Measurements from ENCODE around the gene SMAD2.
"Not testable (repeated sequence)": the region's sequence is repeated elsewhere in the genome, so short reads cannot be mapped to it uniquely, and the experiment has no call there.

Gene SMAD2

DNA sequence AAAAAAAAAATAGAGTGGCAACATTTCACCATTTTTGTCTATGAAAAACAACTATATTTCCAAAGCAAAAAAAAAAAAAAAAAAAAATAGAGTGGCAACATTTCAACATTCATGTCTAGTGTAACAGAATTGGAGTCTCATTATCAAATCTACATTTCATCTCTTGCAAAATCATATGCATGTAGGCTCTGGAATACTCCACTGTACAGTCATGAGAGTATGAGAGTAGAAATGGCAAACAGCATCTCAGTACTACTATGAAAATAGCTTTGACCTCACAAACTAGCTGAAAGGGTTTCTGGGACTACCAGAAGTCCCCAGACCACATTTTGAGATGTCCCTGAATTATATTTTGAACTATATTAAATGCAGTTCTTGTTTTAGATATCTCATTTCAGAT is 82.8 kb downstream of the SMAD2 start:
- in situ Hi-C loops (cut with MboI; ENCODE audit: low sequenced_read_pairs), result no loop called here

DNA sequence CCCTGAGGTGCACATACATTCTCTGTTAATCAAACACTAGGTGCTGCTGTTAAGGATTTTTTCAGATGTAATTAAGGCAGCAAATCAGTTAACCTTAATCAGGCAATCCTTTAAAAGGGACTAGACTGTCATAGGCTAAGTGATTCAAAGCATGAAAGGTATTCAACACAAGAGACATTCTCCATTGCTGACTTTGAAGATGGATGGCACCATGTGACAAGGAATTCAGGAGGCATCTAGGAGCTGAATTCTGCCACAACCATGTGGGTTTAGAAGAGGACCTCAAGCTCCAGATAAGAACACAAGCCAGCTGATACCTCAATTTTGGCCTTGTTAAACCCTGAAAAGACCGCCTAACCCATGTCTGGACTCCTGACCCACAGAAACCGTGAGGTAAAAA is 84.0 kb downstream of the SMAD2 start:
- in situ Hi-C loops (cut with MboI; ENCODE audit: low sequenced_read_pairs), result no loop called here

DNA sequence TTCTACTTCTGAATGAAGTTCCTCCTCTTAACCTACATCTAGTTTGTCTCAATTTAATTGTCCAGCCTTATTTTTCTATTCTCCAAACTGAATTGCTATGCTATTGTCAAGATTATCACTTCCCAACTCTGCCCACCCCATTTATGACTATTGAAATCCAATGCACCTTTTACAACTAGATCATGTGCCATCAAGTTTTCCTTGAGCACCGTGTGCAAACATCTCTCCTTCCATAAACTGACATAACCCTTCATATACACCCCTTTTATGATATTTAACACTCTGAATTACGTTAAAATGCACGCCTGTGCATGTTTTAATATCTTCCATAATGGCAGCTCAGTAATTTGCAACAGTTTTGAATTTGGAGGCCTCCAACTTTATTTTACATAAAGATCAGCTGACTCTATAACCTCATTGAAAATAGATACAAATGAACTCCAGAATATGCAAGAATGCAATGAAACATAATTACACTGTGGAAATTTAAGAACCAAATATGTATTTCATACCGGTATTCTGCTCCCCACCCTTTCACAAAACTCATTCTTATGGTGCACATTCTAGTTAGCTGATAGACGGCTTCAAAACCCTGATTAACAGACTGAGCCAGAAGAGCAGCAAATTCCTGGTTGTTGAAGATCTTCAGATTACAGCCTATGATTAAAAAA is 85.5 kb downstream of the SMAD2 start:
- in situ Hi-C loops (cut with MboI; ENCODE audit: low sequenced_read_pairs), result no loop called here

DNA sequence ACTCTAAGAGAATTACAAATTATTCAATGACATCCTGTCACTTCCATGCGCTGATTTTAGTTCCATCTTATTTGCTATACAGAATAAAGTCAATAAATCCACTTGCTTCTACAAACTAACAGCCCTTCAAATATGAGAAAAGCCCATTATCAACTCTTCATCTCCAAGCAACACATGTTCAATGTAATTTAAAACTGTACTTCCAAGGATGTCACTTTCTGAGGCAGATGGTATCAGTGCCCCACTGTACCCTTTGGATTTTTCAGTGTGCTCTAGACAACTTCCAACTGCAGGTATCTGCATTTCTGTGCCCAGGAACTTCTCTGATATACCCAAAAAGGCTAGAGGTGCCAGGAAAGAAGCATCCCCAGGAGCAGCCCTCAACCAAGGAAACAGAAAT is 87.6 kb downstream of the SMAD2 start:
- in situ Hi-C loops (cut with MboI; ENCODE audit: low sequenced_read_pairs), result no loop called here

DNA sequence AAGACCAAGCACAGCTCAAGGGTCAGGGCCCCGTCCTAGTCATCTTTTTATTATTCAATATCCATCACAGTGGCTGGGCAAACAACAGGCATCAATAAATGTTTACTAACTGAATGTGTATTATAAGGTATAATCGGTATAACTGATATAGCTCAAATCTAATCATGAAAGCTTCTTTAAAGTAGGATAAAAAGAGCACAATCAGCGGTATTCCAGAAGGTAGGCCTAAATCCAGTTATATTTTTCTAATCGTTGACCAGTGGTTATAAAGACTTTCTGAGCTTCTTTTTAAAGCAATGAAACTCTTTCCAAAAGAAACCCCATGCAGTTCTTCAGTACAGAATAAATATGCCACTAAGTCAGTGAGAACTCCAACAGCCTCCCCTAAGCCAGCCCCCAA is 92.1 kb downstream of the SMAD2 start:
- in situ Hi-C loops (cut with MboI; ENCODE audit: low sequenced_read_pairs), result no loop called here

DNA sequence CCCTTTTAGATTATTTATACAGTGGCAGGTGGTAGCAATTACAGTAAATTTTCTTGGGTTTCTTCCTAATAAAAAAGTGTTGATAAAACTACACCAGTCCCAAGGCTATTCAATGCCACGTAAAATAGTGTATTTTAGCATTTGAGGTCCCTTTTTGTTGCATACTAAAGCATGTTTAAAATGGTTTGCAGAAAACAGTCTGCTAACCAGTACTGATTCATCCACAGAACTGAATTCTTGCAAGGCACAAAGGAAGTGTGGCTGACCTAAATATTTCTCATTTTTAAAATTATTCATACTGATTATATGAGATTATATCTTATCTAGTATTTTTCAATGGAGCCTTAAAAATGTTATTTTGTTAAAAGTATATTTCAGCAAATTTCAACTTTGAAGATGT is 98.1 kb downstream of the SMAD2 start:
- in situ Hi-C loops (cut with MboI; ENCODE audit: low sequenced_read_pairs), result no loop called here

DNA sequence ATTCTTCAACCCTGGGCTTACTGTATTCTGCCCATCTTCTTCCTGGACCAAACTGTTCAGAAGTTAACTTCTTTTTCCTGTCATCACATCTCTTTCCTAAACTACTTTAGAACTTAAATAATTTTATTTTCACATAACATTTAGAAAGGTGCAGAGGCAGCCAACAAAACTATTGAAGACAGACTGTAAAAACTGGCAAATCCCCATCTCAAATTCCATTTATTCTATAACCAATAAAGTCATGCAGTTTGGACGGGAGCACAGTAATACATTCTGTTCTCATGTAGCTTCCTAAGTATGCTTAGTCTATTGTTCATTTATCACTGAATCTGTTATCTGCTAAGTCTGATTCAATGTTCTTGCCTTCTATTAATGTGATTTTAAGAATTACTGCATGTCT is 99.1 kb downstream of the SMAD2 start:
- in situ Hi-C loops (cut with MboI; ENCODE audit: low sequenced_read_pairs), result no loop called here

DNA sequence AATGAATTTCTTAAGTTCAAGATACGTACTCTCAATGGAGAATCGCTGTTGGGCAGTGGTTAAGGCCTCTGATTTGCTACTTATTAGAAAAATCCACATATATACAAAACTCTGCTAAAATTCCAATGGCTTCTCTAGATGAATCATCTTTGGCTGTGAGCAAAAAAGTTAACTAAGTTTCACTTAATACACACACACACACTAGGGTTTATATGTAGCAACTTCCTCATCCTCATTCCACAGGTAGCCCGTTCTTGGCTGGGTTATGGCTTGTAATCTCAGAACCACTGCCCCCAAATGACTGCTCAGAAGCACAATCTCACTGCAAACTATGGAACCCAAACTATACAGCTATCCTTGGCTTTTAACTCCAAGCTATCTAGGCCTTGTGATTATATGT is 99.7 kb downstream of the SMAD2 start:
- in situ Hi-C loops (cut with MboI; ENCODE audit: low sequenced_read_pairs), result no loop called here

DNA sequence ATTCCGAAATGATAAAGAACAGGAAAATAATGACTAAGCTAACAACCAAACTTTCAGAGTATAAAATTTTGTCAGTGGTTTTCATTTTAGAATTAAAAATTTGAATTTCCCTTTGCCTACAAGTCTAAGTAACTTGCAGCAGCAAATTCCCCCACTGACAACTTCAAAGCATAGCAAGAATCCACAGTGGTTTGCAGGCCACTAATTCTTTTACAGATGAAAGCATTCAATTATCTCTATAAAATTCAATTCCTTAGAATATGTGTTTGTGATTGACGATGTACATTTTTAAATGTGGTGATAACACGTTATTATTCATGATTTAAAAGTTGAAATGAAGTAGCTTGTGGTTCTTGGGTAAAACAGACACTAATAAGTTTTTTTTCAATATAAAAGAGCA is 100.6 kb downstream of the SMAD2 start:
- in situ Hi-C loops (cut with MboI; ENCODE audit: low sequenced_read_pairs), result no loop called here

DNA sequence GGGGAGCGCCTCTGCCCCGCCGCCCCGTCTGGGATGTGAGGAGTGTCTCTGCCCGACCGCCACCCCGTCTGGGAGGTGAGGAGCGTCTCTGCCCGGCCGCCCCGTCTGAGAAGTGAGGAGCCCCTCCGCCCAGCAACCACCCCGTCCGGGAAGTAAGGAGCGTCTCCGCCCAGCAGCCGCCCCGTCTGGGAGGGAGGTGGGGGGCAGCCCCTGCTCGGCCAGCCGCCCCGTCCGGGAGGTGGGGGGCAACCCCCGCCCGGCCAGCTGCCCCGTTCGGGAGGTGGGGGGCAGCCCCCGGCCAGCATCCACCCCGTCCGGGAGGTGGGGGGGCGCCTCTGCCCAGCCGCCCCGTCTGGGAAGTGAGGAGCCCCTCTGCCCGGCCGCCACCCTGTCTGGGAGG is 102.4 kb downstream of the SMAD2 start:
- in situ Hi-C loops (cut with MboI; ENCODE audit: low sequenced_read_pairs), result not testable (repeated sequence)

DNA sequence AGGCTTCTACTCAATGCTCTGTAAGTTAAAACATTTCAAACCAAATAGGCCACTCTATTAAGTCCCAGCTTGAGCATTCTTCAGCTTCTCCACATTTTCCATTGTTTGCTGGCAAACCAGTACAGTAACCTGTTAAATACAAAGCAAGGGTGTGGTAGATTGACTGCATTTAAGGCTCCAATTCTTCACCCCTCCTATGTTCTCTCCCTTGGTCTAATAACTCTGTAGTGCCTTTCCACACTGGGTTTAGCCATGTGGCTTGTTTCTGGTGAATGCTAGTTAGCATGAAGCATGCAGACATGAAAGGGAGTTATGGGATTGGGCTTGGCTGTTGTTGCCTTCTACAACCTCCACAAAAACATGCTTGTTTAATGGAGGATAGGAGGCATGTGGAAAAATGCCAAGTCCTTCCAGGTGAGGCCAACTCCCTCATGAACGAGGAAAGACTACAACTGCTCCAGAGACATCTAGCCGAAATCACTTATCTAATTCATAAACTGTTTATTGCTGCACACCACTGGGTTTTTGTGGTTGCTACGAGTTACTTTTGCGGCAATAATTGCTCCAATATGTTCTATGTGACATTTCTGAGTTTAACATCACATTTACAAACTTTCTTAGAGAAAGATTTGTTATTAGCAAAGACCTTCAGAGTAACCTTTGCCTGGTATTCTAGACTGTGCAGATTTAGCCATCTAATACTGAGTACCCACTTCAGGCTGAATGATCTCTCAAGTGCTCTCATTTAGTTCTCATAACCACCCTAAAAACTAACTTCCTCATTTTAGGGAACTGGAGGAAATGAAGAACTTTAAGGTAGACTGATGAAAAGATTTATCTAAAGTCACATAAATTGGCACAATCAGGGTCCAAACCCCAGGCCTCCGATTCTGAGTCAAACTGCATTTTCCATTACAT is 104.0 kb downstream of the SMAD2 start:
- in situ Hi-C loops (cut with MboI; ENCODE audit: low sequenced_read_pairs), result no loop called here

DNA sequence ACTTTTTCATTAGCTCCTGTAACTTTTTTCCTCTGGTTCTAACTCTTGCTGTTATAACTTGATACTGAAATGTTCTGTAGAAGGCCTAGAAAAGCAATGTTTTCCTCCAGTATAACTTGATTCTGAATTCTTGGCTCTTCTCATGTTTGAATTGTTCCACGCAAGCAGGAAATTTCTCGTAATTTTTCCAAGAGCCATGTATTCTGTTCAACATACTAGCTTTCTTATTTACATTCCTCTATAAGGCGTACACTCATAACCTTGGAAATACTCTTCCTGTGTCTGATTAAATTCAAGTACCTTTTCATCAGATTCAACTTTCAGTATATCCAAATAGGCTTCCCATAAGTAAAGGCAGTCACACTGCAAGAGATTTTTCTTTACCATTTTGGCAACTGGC is 109.1 kb downstream of the SMAD2 start:
- in situ Hi-C loops (cut with MboI; ENCODE audit: low sequenced_read_pairs), result no loop called here

DNA sequence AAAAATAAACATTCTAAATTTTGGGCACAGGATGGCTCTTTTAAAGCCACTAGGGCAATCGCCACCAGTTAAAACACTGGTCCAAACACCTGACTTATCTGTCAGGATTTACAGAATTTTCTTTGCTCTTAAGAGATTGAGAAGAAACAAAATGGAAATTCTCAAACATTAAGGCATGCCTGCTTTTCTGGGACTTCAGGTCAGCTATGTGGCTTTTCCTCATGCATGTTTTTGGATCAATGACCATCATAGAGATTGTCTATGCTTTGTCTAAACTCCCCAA is 112.7 kb downstream of the SMAD2 start:
- in situ Hi-C loops (cut with MboI; ENCODE audit: low sequenced_read_pairs), result no loop called here

DNA sequence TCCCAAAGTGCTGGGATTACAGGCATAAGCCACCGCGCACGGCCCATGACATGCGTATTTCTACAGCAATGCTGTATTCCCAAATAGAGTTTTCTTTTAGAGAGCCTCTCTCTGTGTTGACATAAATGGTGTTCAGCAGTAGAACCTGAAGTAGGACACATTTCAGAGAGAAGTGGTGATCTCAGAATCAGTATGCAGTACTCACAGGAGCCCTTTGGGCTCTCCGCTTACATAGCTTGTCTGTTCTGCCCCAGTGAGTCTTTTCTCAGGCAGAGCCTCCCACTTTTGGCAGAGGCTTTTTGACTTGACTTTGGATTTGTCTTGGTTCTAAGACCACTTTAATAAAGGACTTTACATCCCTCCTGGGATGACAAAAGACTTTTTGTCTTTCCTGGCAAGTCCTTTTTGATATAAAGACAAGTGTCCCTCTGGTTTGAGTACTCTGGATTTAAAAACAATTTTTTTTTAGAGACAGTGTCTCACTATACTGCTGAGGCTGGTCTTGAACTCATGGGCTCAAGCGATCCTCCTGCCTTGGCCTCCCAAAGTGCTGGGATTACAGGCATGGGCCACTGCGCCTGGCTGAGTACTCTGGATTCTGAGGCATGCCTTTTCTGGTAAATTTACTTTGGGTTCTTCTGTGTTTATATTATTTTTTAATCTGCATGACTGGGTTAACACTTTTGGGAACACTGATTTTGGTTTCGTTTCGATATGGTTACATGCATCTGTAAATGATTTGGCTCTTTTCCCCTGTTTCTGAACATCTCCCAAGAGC is 113.3 kb downstream of the SMAD2 start:
- in situ Hi-C loops (cut with MboI; ENCODE audit: low sequenced_read_pairs), result no loop called here

DNA sequence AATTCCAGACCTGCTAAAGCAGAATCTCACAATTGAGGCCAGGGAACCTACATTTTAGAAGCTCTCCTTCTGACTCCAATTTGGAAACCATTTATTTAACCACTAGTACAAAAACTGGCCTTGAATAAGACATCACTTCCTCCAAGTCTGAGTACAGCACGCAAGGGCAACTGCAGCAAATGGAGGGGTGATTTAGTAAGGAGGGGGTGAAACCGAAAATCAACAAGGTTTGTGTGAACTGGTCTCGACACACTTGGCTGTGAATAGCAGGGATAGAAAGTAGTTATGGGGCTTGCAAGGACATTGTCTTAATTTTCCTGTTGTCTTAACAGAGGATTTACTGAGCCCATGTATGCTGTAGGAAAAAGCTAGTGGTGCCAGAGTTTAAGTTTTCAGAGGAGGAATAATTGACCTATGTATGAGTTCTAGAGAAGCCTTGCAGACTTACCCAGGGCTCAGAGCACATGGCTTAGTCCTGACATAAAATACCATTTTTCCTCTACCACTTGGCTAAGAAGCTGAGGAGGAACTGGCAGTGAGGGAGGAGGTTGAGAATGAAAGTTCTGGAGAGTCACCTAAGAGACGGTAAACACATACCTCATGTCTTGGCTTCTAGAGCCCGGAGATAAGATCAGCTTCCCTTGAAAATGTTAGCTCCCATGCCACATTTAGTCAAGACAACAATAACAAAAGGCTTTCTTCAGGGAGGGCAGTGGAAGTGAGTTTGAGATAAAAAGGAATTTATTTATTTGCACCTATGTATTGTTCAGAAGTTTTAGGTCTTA is 114.8 kb downstream of the SMAD2 start:
- in situ Hi-C loops (cut with MboI; ENCODE audit: low sequenced_read_pairs), result no loop called here

DNA sequence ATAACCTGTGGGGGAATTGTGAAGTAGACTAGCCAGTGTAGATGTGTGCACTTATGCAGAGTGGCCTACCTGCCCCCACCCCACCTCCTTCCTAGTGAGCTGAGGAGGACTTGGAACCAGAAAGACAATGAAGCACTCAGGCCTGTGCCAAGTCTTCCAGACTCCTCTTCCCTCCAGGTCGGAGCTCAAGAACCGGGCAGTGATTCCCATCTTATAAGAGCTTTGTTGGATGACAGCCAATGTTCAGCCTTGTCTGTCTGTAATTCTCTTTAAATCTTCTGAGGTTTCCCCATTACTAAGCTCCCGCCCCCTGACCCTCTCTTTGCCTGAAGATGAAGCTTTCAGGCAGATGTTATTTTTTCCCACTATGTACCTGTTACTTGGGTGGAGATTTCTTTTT is 121.0 kb downstream of the SMAD2 start:
- in situ Hi-C loops (cut with MboI; ENCODE audit: low sequenced_read_pairs), result no loop called here

DNA sequence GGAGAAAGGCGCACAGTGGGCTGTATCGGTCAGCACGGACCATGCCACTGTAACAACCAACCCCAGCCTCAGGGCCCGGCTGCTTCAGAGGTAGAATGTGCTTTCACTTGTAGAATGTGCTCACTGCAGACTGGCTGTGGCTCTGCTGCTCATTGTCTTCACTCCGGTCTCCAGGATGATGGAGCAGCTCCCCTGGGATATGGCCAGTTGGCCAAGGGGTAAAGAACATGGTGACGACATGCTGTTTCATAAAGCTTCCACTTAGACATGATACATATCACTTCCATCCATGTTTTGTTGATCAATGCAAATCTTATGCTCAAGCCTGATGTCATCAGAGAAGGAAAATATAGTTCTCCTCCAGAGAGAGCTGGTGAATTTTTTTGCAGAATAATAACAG is 127.7 kb downstream of the SMAD2 start:
- in situ Hi-C loops (cut with MboI; ENCODE audit: low sequenced_read_pairs), result no loop called here

DNA sequence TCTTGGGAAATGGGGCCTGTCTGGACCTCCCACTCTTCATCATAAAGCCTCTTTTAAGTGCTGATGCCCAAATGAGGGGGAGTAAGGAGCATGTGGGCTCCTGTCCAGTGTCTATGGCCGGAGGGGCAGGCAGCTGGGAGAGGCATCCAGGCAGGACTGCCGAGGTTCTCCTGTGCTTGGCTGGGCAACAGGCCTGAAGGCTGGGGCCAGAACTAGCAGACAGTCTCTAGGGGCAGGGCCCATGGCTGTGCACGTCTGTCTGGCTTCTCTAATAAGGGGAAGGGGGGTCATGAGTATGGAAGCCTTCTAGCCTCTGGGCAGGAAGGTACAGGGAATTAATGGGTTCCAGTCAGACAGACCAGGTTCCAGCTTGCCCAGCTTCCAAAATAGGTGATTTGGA is 128.6 kb downstream of the SMAD2 start:
- in situ Hi-C loops (cut with MboI; ENCODE audit: low sequenced_read_pairs), result no loop called here

DNA sequence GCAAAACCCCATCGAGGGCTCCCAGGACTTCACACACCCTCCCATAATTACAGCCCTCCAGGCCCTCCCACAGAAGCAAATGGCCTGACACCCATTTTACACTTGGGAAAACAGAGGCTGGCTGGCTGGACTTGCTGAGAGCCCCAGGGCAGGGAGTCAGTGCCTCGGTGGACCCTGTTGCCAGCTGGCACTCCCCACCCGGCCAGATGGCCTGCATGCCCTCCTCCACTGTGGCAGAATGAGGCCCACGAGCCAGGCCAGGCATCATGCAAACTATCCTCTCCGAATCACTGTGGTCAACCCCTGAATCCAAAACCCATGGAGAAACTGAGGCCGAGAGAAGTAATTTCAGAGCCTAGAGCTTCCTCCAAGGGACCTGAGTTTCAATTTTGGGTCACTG is 129.7 kb downstream of the SMAD2 start:
- in situ Hi-C loops (cut with MboI; ENCODE audit: low sequenced_read_pairs), result no loop called here

DNA sequence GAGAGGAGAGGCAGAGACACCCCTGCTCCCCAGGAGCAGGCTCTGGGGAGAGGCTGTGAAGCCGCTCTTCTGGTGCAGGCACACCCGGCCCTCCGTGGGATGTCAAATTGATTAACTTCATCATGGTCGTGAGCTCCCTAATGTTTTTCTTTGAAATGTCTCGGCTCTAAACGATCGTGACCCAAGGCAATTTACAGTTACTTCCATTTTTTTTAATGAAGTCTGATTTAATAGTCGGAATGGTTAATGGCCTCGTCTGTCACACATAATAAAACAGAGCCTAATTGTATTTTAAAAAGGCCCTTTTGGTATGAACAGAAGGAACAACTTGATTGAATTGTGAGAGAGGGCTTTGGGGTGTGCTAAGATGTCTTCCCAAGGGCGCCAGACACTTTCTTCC is 130.2 kb downstream of the SMAD2 start:
- in situ Hi-C loops (cut with MboI; ENCODE audit: low sequenced_read_pairs), result no loop called here

DNA sequence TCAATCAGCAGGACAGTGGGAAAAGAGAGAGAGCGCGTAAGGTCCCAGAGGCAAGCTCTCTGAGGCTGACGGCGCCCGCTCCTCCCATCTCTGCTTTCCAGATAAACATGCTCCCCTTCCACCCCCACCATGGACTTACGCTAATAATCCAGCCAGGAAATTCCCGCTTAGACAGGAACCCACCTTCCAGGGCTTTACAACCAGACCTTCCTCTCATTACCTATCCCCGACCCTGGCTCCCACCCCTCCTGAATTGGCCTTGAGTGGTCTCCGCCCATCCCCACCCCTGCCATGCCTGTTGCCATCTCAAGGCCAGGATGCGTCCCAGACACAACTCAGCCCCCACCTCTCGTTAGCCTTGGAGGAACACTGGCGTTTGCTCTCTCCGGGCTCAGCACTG is 131.1 kb downstream of the SMAD2 start:
- in situ Hi-C loops (cut with MboI; ENCODE audit: low sequenced_read_pairs), result loop anchor here (25.0 kb wide), 1 partner anchor 213 kb away; no protein-coding TSS in a partner anchor
